Activated naive CD8-positive, alpha-beta T cell treated with anti-CD3 and anti-CD28 coated beads, Interleukin-2, amount 50 U/mL, for 24 hours (primary cell): ENCODE results near the gene CEP112.

Experiments used
- ATAC-seq: fragments of 150-1000 bp; cut with Tn5 transposase; one replicate; pipeline ENCODE4 v1.10.0; 2021
- DNase-seq: peaks from one replicate; pipeline ENCODE4 v3.0.0; 2021
- H3K27ac Mint-ChIP-seq: one replicate; pipeline ENCODE4 v1.8.0; 2021; ENCODE audit warnings: mild to moderate bottlenecking, mixed read lengths
- H3K27me3 Mint-ChIP-seq: one replicate; pipeline ENCODE4 v1.8.0; 2021; ENCODE audit warnings: mixed read lengths
- H3K36me3 Mint-ChIP-seq: one replicate; pipeline ENCODE4 v1.8.0; 2021; ENCODE audit warnings: low read depth, mixed read lengths
- H3K4me1 Mint-ChIP-seq: one replicate; pipeline ENCODE4 v1.8.0; 2021; ENCODE audit warnings: mixed read lengths
- H3K4me3 Mint-ChIP-seq: one replicate; pipeline ENCODE4 v1.8.0; 2021; ENCODE audit warnings: mild to moderate bottlenecking, moderate library complexity, mixed read lengths
- H3K9me3 Mint-ChIP-seq: one replicate; pipeline ENCODE4 v1.8.0; 2021; ENCODE audit warnings: mixed read lengths

The CEP112 gene

DNA sequence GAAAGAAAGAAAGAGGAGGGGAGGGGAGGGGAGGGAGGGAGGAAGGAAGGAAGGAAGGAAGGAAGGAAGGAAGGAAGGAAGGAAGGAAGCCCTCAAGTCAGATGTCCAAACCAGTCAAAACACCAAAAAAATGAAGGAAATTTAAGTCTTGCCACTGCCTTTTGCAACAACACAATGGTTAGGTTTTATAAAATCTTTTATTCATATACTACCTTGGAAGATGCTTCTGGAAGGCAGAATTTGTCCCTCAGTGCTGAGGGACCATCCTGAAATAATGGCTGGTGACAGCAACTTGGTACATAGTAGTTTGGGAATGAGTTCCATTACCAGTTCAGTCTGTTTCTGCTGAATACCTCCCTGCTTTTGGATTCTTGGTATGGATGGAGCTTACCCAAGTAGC, 29.4 kb upstream of the CEP112 start:
- H3K9me3 Mint-ChIP-seq: no peaks in the 10 kb centered on the region
- no peaks in the 10 kb centered on the region for H3K36me3 Mint-ChIP-seq
- H3K27ac Mint-ChIP-seq: no peak overlapping the region
- ATAC-seq (no peak), DNase-seq (no peak)
- no peak overlapping the region for H3K4me3 Mint-ChIP-seq
- H3K4me1 Mint-ChIP-seq: no peaks in the 10 kb centered on the region
- H3K27me3 Mint-ChIP-seq: no peaks in the 10 kb centered on the region

- Mint-ChIP-seq H3K36me3 (no peaks in the 10 kb centered on the region), H3K4me1 (no peaks in the 10 kb centered on the region)
Observed at GRCh38 chr17:66220079-66220835, 28.3 kb upstream of the CEP112 start.

GRCh38 chr17:66215529-66215911, 23.6 kb upstream of the CEP112 start:
- no peaks in the 10 kb centered on the region for H3K9me3 Mint-ChIP-seq
- no peak for DNase-seq
- H3K27me3 Mint-ChIP-seq: peaks cover 6% of the 10 kb centered on the region
- no peaks in the 10 kb centered on the region for H3K4me1 Mint-ChIP-seq
- no peak overlapping the region for H3K4me3 Mint-ChIP-seq
- no peak overlapping the region for H3K27ac Mint-ChIP-seq
- no peak for ATAC-seq
- H3K36me3 Mint-ChIP-seq: no peaks in the 10 kb centered on the region

More at GRCh38 chr17:66220079-66220835, 28.3 kb upstream of the CEP112 start:
- Mint-ChIP-seq H3K4me3 (no peak overlapping the region), H3K27ac (no peak overlapping the region), H3K9me3 (no peaks in the 10 kb centered on the region), H3K27me3 (peaks cover 6% of the 10 kb centered on the region)
- DNase-seq: no peak
- ATAC-seq: no peak

- H3K27ac Mint-ChIP-seq: no peak overlapping the region
- no peak overlapping the region for H3K4me3 Mint-ChIP-seq
- H3K36me3 Mint-ChIP-seq: no peaks in the 10 kb centered on the region
Observed at GRCh38 chr17:66214884-66215528, 23.1 kb upstream of the CEP112 start.

DNA sequence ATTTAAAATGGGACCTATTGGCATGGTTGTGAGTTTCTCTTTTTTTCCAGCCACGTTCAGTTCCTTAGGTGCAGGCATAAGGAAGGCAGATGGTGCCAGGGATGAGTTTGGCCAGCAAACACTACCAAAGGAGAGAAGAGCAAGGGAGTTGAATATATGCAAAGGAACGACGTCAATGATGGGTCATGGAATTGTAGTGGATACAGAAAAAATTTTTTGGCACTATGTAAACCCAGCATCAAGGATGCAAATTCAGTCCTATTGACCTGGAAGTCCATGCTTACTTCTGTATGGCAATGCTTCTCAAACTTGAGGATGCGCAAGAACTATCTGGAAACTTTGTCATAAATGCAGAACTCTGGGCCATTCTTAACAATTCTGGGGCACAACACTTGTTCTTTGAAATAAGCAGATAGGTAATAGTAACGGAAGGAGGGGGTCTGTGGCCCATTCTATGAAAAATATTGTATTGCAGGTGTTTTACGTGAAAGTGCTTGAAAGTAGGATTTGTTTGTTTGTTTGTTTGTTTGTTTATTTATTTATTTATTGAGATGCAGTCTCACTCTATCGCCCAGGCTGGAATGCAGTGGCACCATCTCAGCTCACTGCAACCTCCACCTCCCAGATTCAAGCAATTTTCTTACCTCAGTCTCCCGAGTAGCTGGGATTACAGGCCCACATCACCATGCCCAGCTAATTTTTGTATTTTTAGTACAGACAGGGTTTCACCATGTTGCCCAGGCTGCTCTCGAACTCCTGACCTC, 19.3 kb upstream of the CEP112 start:
- Mint-ChIP-seq H3K36me3 (no peaks in the 10 kb centered on the region), H3K4me1 (no peaks in the 10 kb centered on the region), H3K27ac (no peak overlapping the region), H3K9me3 (no peaks in the 10 kb centered on the region), H3K27me3 (peaks cover 6% of the 10 kb centered on the region), H3K4me3 (no peak overlapping the region)
- DNase-seq (no peak), ATAC-seq (no peak)

More at GRCh38 chr17:66214884-66215528, 23.1 kb upstream of the CEP112 start:
- no peaks in the 10 kb centered on the region for H3K4me1 Mint-ChIP-seq
- no peak for ATAC-seq
- H3K9me3 Mint-ChIP-seq: no peaks in the 10 kb centered on the region
- DNase-seq: no peak
- peaks cover 6% of the 10 kb centered on the region for H3K27me3 Mint-ChIP-seq

DNA sequence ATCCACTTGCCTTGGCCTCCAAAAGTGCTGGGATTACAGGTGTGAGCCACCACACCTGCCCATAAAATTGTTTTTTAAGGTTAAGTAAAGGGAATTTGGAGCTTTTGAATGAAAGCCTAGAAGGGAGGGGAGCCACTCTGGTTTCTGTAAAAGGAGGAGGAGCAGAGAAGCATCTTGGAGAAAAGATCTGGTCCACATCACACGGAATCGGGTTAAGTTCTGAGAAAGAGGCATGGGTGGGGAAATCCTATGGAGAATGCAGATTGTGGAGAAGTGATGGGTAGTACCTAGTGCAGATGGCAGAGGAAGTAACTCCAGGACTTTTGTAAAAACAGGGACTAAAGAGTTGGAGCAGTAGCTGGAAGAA, 18.3 kb upstream of the CEP112 start:
- Mint-ChIP-seq H3K27ac (no peak overlapping the region), H3K36me3 (no peaks in the 10 kb centered on the region), H3K9me3 (no peaks in the 10 kb centered on the region), H3K27me3 (no peaks in the 10 kb centered on the region), H3K4me1 (no peaks in the 10 kb centered on the region), H3K4me3 (no peak overlapping the region)
- DNase-seq (no peak), ATAC-seq (no peak)

DNA sequence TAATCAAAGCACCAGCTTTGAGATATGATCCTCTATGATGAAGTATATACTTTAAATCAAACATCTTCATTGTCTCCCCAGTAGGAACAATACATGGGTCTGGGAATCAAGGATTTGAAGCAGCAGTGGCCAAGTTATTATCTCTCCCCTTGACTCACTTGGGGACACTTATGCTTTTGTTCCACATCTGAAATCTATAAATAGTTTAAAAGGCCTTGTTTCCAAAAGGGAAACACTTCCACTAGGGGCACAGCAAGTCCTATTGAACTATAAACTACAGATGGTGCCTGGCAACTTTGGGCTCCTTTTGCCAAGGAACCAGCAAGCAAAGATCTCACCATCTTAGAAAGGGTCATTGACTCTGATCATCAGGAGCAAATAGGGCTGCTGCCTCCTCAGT, 16.0 kb upstream of the CEP112 start:
- Mint-ChIP-seq H3K4me1 (no peaks in the 10 kb centered on the region), H3K4me3 (no peak overlapping the region), H3K9me3 (no peaks in the 10 kb centered on the region), H3K27me3 (no peaks in the 10 kb centered on the region), H3K27ac (no peak overlapping the region), H3K36me3 (no peaks in the 10 kb centered on the region)
- no peak for DNase-seq
- no peak for ATAC-seq

DNA sequence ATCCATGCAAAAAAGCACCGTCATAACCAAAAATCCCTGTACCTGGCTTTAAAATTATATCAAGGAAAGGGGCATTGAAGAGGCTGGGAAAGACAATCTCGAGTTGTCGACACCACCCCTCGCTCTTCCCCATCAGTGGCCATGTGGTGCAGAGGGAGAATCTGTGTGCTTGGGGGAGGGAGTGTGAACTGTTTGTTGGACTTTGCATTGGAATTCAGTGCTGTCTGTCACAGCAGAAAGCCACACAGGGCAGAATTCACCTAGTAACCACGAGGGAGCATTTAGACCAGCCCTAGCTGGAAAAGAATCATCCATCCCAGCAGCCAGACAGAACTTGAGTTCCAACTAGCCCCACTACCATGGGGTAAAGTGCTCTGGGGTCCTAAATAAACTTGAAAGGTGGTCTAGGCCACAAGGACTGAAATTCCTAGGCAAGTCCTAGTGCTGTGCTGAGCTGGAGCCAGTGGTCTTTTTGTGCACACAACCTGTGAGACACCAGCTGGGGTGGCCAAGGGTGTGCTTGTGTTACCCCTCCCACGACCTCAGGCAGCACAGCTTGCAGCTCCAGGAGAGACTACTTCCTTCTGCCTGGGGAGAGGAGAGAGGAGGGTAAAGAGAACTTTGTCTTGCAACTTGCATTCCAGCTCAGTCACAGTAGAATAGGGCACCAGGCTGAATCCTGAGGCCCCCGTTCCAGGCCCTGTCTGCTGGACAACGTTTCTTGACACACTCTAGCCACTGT, 11.5 kb upstream of the CEP112 start:
- Mint-ChIP-seq H3K27ac (no peak overlapping the region), H3K4me1 (peaks cover 8% of the 10 kb centered on the region), H3K9me3 (no peaks in the 10 kb centered on the region), H3K36me3 (no peaks in the 10 kb centered on the region), H3K27me3 (no peaks in the 10 kb centered on the region), H3K4me3 (no peak overlapping the region)
- DNase-seq (no peak), ATAC-seq (no peak)

- no peaks in the 10 kb centered on the region for H3K9me3 Mint-ChIP-seq
- peaks cover 8% of the 10 kb centered on the region for H3K4me1 Mint-ChIP-seq
- H3K27me3 Mint-ChIP-seq: no peaks in the 10 kb centered on the region
- H3K36me3 Mint-ChIP-seq: no peaks in the 10 kb centered on the region
- ATAC-seq (peak; percentile 71), DNase-seq (peak; percentile 45)
- H3K27ac Mint-ChIP-seq: no peak overlapping the region
- no peak overlapping the region for H3K4me3 Mint-ChIP-seq
Observed at GRCh38 chr17:66200685-66201092, 8.8 kb upstream of the CEP112 start.

DNA sequence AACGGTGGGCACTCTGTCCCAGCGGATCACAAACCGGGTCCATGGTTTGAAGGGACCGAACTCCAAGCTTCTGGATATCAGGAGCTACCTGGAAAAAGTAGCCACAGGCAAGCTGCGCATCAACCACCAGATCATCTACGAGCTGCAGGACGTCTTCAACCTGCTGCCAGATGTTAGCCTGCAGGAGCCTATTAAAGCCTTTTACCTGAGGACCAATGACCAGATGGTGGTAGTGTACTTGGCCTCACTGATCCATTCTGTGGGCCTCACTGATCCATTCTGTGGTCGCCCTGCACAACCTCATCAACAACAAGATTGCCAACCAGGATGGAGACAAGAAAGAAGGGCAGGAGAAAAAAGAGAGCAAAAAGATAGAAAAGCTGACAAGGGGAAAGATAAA, 6.3 kb upstream of the CEP112 start:
- DNase-seq (no peak), ATAC-seq (no peak)
- Mint-ChIP-seq H3K9me3 (no peaks in the 10 kb centered on the region), H3K27me3 (no peaks in the 10 kb centered on the region), H3K4me1 (peaks cover 8% of the 10 kb centered on the region), H3K36me3 (no peaks in the 10 kb centered on the region), H3K4me3 (no peak overlapping the region), H3K27ac (no peak overlapping the region)

DNA sequence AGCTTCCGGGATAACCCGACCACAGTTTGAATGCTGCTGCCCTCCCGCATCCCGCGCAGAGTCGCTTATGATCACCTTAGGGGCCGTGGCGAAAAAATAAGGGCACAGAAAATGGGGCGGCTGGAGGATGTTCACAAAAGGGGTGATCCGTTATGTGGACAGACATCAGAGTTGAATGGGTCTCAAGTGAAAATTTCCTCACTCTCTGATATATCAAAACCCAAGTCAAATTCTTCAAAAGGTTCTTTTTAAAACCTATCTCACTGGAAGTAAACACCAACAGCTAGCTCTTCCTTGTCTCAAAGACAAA, 400 bp upstream of the CEP112 start:
- peak overlapping the region; percentile 82 for H3K4me3 Mint-ChIP-seq
- no peaks in the 10 kb centered on the region for H3K27me3 Mint-ChIP-seq
- no peak for DNase-seq
- peak overlapping the region; percentile 79 for H3K27ac Mint-ChIP-seq
- no peak for ATAC-seq
- no peaks in the 10 kb centered on the region for H3K9me3 Mint-ChIP-seq
- H3K4me1 Mint-ChIP-seq: peaks cover 17% of the 10 kb centered on the region
- H3K36me3 Mint-ChIP-seq: no peaks in the 10 kb centered on the region

DNA sequence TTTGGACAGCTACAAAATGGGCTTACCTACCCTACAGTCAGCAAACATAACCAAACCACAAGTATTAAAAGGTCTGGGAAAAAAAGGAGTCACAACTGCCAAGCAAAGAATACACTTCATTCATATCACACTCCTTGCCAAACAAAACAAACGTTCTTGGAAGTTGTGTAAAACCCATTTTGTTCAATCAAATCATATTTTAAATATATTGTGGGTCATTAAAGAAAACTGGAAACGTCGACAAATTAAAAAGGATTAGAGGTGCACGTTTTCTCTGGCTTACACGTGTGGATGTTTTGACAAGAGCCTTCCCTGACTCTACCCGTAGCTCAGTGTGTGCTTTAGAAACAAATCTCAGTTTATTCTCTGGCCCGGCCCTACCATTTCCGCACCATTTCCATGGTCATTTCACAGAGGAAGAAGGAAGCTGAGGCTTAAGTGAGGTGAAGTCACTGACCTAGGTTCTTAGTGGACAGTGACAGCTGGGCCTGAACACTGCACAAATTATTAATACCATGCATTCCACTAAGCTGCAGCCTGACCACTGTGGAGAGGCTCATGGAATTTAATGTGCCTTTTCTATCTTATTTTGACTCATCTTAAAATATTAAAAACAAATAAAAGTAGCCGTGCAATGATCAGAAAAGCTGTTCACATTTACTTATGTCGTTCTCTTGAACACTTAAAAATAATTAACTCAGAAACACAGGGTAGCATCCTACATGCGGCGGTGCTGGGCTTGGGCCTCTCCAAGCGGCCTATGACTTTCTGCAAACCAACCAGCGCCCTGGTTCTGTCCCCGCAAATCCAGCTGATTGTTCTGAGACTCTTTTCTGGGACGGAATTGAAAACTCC, 968 bp downstream of the CEP112 start:
- no peak for DNase-seq
- Mint-ChIP-seq H3K36me3 (no peaks in the 10 kb centered on the region), H3K4me1 (peaks cover 17% of the 10 kb centered on the region), H3K27me3 (no peaks in the 10 kb centered on the region), H3K27ac (peak overlapping the region; percentile 81), H3K9me3 (no peaks in the 10 kb centered on the region), H3K4me3 (peak overlapping the region; percentile 82)
- ATAC-seq: no peak

- no peak for ATAC-seq
- H3K27me3 Mint-ChIP-seq: no peaks in the 10 kb centered on the region
- H3K9me3 Mint-ChIP-seq: no peaks in the 10 kb centered on the region
- H3K36me3 Mint-ChIP-seq: no peaks in the 10 kb centered on the region
- H3K4me3 Mint-ChIP-seq: no peak overlapping the region
- H3K27ac Mint-ChIP-seq: no peak overlapping the region
- no peak for DNase-seq
- peaks cover 17% of the 10 kb centered on the region for H3K4me1 Mint-ChIP-seq
Observed at GRCh38 chr17:66187718-66188117, 4.2 kb downstream of the CEP112 start.

GRCh38 chr17:66185862-66186261, 6.1 kb downstream of the CEP112 start:
- no peak for ATAC-seq
- peaks cover 2% of the 10 kb centered on the region for H3K36me3 Mint-ChIP-seq
- no peaks in the 10 kb centered on the region for H3K27me3 Mint-ChIP-seq
- H3K4me3 Mint-ChIP-seq: no peak overlapping the region
- no peak for DNase-seq
- peaks cover 4% of the 10 kb centered on the region for H3K4me1 Mint-ChIP-seq
- no peak overlapping the region for H3K27ac Mint-ChIP-seq
- no peaks in the 10 kb centered on the region for H3K9me3 Mint-ChIP-seq
